VCaP (cell line): ENCODE measurements around the gene KPNA1.

Source experiments
- H3K27ac ChIP-seq: fragments of 450-650 bp; 2 replicates; pipeline ENCODE4 v1.5.1; 2017
- TF ChIP-seq, protein P1 (sequence below): fragments of 450-650 bp; conservative IDR thresholded peaks from 2 replicates; pipeline ENCODE4 v1.5.1; 2017; ENCODE audit warnings: mild to moderate bottlenecking, moderate library complexity

The KPNA1 gene

DNA sequence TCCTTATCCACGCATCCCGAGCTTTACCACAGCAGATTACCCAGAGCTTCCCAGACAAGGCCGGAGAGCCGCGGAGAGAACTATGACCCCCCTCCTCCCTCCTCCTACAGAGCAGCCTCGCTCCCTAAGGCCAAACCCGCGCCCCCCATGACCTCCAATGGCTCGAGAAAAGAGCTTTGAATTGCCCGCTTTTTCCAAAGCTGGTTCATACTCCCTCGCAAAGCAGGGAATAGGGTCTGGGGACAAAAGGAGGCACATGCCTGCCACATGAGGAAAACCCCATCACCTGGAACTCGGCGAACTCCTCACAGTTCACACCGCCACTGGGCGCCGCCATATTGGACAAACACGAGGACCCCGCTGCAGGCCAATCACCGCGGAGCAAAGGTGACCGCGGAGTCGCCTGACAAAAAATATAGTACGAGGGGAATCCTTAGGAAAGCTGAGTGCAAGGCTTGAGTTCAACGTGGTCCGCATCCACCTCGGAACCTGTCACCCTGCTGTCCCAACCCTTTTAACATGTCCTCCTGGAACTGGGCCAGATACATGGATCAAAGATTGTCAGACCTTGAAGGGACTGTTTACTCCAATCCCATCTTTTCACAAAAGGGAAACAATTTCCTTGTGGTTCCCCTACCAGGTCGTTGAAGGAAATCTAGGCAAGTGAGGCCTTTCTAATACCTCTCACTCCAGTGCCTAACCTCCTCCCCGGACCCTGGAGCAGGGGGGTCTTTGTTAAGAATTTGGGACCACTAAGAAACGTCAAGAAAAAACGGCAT is 131.7 kb downstream of the KPNA1 start, which contains the start of gene MIX23:
MIX23 (minus strand) TSS at position 344 of the 779 bp plus-strand sequence; CDS start at position 337, 7 bp downstream.
- peak within 1 kb of the TSS; percentile 90 for H3K27ac ChIP-seq
- TF ChIP-seq, protein P1, sequence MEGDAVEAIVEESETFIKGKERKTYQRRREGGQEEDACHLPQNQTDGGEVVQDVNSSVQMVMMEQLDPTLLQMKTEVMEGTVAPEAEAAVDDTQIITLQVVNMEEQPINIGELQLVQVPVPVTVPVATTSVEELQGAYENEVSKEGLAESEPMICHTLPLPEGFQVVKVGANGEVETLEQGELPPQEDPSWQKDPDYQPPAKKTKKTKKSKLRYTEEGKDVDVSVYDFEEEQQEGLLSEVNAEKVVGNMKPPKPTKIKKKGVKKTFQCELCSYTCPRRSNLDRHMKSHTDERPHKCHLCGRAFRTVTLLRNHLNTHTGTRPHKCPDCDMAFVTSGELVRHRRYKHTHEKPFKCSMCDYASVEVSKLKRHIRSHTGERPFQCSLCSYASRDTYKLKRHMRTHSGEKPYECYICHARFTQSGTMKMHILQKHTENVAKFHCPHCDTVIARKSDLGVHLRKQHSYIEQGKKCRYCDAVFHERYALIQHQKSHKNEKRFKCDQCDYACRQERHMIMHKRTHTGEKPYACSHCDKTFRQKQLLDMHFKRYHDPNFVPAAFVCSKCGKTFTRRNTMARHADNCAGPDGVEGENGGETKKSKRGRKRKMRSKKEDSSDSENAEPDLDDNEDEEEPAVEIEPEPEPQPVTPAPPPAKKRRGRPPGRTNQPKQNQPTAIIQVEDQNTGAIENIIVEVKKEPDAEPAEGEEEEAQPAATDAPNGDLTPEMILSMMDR: no peak

DNA sequence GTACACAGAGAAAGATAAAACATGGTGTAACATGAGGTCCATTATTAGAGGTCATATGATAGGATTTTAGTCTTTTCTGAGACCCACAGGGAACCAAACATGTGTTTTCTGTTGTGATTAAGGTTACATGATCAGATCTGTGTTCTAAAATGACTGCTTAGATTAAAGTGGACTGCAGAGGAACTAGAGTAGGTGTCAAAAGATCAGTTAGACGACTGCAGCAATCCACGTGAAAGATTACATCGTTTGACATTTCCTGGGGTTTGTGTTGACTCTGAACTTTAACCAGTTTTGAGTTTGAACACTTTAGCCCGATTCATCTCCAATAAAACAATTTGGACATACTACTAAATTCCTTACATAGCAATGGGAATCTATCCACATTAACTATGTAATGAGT is 136.8 kb downstream of the KPNA1 start:
- TF ChIP-seq, protein P1: no peak
- no peak overlapping the region for H3K27ac ChIP-seq

GRCh38 chr3:122374034-122374433 is 140.7 kb downstream of the KPNA1 start:
- H3K27ac ChIP-seq: no peak overlapping the region
- TF ChIP-seq, protein P1: no peak
